C4-2B (cell line): ENCODE measurements around the gene FJX1.

Source experiments
- ZFX ChIP-seq: fragments of 450-650 bp; IDR thresholded peaks from 2 replicates; pipeline ENCODE4 v1.6.1; 2017
- TF ChIP-seq, protein P1 (sequence below): fragments of 450-650 bp; conservative IDR thresholded peaks from 2 replicates; pipeline ENCODE4 v1.5.1; 2017; ENCODE audit warnings: mild to moderate bottlenecking

DNA sequence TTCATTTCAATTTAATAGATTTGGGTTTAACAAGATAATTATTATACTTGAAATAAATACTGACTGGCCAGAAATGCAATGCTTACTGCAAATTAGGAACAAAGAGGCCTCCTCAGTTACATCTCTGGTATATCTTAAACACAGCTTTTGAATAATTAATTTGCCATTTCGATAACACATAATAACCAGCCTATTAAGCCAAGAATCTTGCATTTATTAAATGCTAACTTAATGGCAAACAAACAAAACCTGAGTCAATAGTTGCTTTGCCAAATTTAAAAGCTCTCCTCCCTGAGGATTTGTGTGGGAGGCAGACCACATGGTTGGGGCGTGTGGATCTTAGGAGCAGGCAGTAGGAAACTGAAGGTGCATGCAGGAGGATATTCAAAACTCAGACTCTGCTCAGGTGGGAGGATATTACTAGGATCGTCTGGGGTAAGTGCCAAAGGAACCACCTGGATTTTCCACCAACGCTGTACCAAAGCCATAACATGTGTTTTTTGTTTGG, 17.9 kb upstream of the FJX1 start:
- TF ChIP-seq, protein P1, sequence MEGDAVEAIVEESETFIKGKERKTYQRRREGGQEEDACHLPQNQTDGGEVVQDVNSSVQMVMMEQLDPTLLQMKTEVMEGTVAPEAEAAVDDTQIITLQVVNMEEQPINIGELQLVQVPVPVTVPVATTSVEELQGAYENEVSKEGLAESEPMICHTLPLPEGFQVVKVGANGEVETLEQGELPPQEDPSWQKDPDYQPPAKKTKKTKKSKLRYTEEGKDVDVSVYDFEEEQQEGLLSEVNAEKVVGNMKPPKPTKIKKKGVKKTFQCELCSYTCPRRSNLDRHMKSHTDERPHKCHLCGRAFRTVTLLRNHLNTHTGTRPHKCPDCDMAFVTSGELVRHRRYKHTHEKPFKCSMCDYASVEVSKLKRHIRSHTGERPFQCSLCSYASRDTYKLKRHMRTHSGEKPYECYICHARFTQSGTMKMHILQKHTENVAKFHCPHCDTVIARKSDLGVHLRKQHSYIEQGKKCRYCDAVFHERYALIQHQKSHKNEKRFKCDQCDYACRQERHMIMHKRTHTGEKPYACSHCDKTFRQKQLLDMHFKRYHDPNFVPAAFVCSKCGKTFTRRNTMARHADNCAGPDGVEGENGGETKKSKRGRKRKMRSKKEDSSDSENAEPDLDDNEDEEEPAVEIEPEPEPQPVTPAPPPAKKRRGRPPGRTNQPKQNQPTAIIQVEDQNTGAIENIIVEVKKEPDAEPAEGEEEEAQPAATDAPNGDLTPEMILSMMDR: no peak
- no peak for TF ChIP-seq ZFX
